ENCODE data around the gene GNAZ.
"Not testable (repeated sequence)": the region's sequence is repeated elsewhere in the genome, so short reads cannot be mapped to it uniquely, and the experiment has no call there.

- not testable (repeated sequence) for TF ChIP-seq CTCF (IDR thresholded peaks at IDR 0.05); EZH2 (IDR thresholded peaks at IDR 0.05; ENCODE audit: borderline replicate concordance, insufficient read depth, low read depth, low read length, poor library complexity, severe bottlenecking)
Observed at GRCh38 chr22:23136991-23137390, 66.7 kb downstream of the GNAZ start.

Measured in B cell (primary cell).